HepG2 (cell line): ENCODE results near the gene CISH. TPM values are rescaled to one million over a fixed set of nuclear protein-coding genes. Genes with fewer than 3 reads are reported as not detected.

Experiments used
- AGO2 ChIP-seq: fragments of 200-400 bp; formaldehyde crosslinking; optimal IDR thresholded peaks from 2 replicates; pipeline ENCODE3; 2017; ENCODE audit warnings: mild to moderate bottlenecking, low read depth, low read length, moderate library complexity
- ARID5B ChIP-seq: IDR thresholded peaks from 2 replicates; pipeline ENCODE4 v1.4.0; 2020; ENCODE audit warnings: mild to moderate bottlenecking, missing genetic modification reagents
- ATF6 ChIP-seq: sonication (generic); formaldehyde crosslinking; conservative IDR thresholded peaks from 2 replicates; pipeline ENCODE4 v1.4.0; 2020; ENCODE audit warnings: missing genetic modification reagents
- CENPX ChIP-seq: sonication (generic); formaldehyde crosslinking; IDR thresholded peaks from 2 replicates; pipeline ENCODE4 v1.9.0; 2021; ENCODE audit warnings: mild to moderate bottlenecking, missing genetic modification reagents, moderate library complexity
- HOXA3 ChIP-seq: sonication (generic); formaldehyde crosslinking; IDR thresholded peaks from 2 replicates; pipeline ENCODE4 v1.5.0; 2020; ENCODE audit warnings: missing genetic modification reagents
- KDM6A ChIP-seq: IDR thresholded peaks from 2 replicates; pipeline ENCODE4 v1.6.1; 2016; ENCODE audit warnings: low read depth
- KLF12 ChIP-seq: sonication (generic); formaldehyde crosslinking; IDR thresholded peaks from 2 replicates; pipeline ENCODE4 v1.4.0; 2020; ENCODE audit warnings: missing genetic modification reagents, borderline replicate concordance
- KLF16 ChIP-seq, 2 experiments: sonication (generic) in 1 of 2; formaldehyde crosslinking in 1 of 2; IDR thresholded peaks; 2 replicates each; pipeline versions ENCODE4 v1.6.1 to v1.8.0; 2016 to 2023; ENCODE audit warnings: missing genetic modification reagents in 2 of 2, missing compliant biosample characterization in 1 of 2
- MXD4 ChIP-seq: IDR thresholded peaks from 2 replicates; pipeline ENCODE4 v1.6.1; 2016; ENCODE audit warnings: mild to moderate bottlenecking, missing biosample characterization, missing genetic modification reagents
- PREB ChIP-seq: sonication (generic); formaldehyde crosslinking; IDR thresholded peaks from 2 replicates; pipeline ENCODE4 v1.4.0; 2020; ENCODE audit warnings: missing genetic modification reagents
- SCMH1 ChIP-seq: sonication (generic); formaldehyde crosslinking; IDR thresholded peaks from 2 replicates; pipeline ENCODE4 v1.9.0; 2021; ENCODE audit warnings: missing genetic modification reagents, mild to moderate bottlenecking, borderline replicate concordance
- SIN3B ChIP-seq: fragments of 150-350 bp; IDR thresholded peaks from 2 replicates; pipeline ENCODE4 v1.6.1; 2014; ENCODE audit warnings: low read length
- SP2 ChIP-seq: sonication (generic); formaldehyde crosslinking; IDR thresholded peaks from 2 replicates; pipeline ENCODE4 v1.5.1; 2020; ENCODE audit warnings: mild to moderate bottlenecking, missing genetic modification reagents
- SRY ChIP-seq: sonication (generic); formaldehyde crosslinking; IDR thresholded peaks from 2 replicates; pipeline ENCODE4 v1.8.0; 2022; ENCODE audit warnings: mild to moderate bottlenecking, missing genetic modification reagents
- SUZ12 ChIP-seq: fragments of 150-350 bp; IDR thresholded peaks from 2 replicates; pipeline ENCODE4 v1.6.1; 2014; ENCODE audit warnings: low read depth, low read length
- TCF7L2 ChIP-seq: IDR thresholded peaks from 2 replicates; pipeline ENCODE4 v1.6.1; 2011; ENCODE audit warnings: mild to moderate bottlenecking, low read depth, low read length, moderate library complexity
- UBTF ChIP-seq: sonication (generic); formaldehyde crosslinking; IDR thresholded peaks from 2 replicates; pipeline ENCODE4 v1.4.0; 2020; ENCODE audit warnings: mild to moderate bottlenecking, missing genetic modification reagents
- ZNF264 ChIP-seq: sonication (generic); formaldehyde crosslinking; IDR thresholded peaks from 2 replicates; pipeline ENCODE4 v1.4.0; 2020; ENCODE audit warnings: missing genetic modification reagents
- ZNF788 ChIP-seq: sonication (generic); formaldehyde crosslinking; IDR thresholded peaks from 2 replicates; pipeline ENCODE4 v1.5.0; 2020; ENCODE audit warnings: mild to moderate bottlenecking, missing genetic modification reagents, borderline replicate concordance
- ZNF883 ChIP-seq: sonication (generic); formaldehyde crosslinking; IDR thresholded peaks from 2 replicates; pipeline ENCODE4 v1.5.1; 2020; ENCODE audit warnings: mild to moderate bottlenecking, missing genetic modification reagents; ENCODE audit errors: not compliant biosample characterization
- ZSCAN25 ChIP-seq: sonication (generic); formaldehyde crosslinking; IDR thresholded peaks from 2 replicates; pipeline ENCODE4 v1.8.0; 2022; ENCODE audit warnings: mild to moderate bottlenecking, missing genetic modification reagents
- polyA plus RNA-seq, 8 experiments: library from polyadenylated mRNA; depleted of rRNA in 3 of 8; stranded (reverse) in 7 of 8; unstranded in 1 of 8; fragments of >200 nt; fragmentation: Illumina TruSeq in 4 of 8; extraction: Trizol in 4 of 8; gene quantifications; 2 replicates each; pipeline versions ENCODE4 v1.2.1 to v1.2.3, GENCODE V29; 2011 to 2016; ENCODE audit warnings: low read depth in 4 of 8, missing spikeins in 1 of 8, mixed read lengths in 1 of 8; ENCODE audit not compliant: insufficient read depth in 1 of 8
- total RNA-seq, 5 experiments: library from RNA; depleted of rRNA; stranded (reverse); fragments of >200 nt; fragmentation: Illumina TruSeq; extraction: Trizol; gene quantifications; 2 replicates each; pipeline ENCODE4 v1.2.3, GENCODE V29; 2016; ENCODE audit warnings: low read depth in 1 of 5

Gene CISH
- total and polyA plus RNA-seq, 2 of the 13 experiments (the other 11 are each of a cell fraction or from before 2014, with no cell fraction given), result 0.91 to 1.5 TPM

GRCh38 chr3:50617096-50617791, 5.7 kb upstream of the CISH start, which contains the start of gene MAPKAPK3 (continued):
- TF ChIP-seq SRY (CRISPR knock-in tag) (0 out of 2 replicates have a peak, but pooled peaks have one; percentile 34), SCMH1 (CRISPR knock-in tag) (no peak), MXD4 (0 out of 2 replicates have a peak, but pooled peaks have one; percentile 14), AGO2 (peak; percentile 59), KLF16 (CRISPR knock-in tag; IDR thresholded peaks at IDR 0.05) (peak in 1 of 2 experiments; percentile 53; a peak in 1 of 4 replicates), TCF7L2 (no peak), HOXA3 (CRISPR knock-in tag) (peak; percentile 23; the same call in 1 of the 2 replicates), ZSCAN25 (peak; percentile 12; the same call in 1 of the 2 replicates), PREB (0 out of 2 replicates have a peak, but pooled peaks have one; percentile 27), ZNF788 (CRISPR knock-in tag) (no peak), SUZ12 (no peak), UBTF (CRISPR knock-in tag) (peak; percentile 76), KDM6A (no peak), CENPX (CRISPR knock-in tag) (no peak), ARID5B (CRISPR knock-in tag) (peak; percentile 13; the same call in 1 of the 2 replicates), SP2 (no peak), ATF6 (CRISPR knock-in tag) (no peak), KLF12 (no peak; the same call in 1 of the 2 replicates), ZNF883 (CRISPR knock-in tag) (peak; percentile 57), ZNF264 (peak; percentile 74; the same call in 1 of the 2 replicates), SIN3B (no peak)
